ENCODE results near the gene MAPK12.

DNA sequence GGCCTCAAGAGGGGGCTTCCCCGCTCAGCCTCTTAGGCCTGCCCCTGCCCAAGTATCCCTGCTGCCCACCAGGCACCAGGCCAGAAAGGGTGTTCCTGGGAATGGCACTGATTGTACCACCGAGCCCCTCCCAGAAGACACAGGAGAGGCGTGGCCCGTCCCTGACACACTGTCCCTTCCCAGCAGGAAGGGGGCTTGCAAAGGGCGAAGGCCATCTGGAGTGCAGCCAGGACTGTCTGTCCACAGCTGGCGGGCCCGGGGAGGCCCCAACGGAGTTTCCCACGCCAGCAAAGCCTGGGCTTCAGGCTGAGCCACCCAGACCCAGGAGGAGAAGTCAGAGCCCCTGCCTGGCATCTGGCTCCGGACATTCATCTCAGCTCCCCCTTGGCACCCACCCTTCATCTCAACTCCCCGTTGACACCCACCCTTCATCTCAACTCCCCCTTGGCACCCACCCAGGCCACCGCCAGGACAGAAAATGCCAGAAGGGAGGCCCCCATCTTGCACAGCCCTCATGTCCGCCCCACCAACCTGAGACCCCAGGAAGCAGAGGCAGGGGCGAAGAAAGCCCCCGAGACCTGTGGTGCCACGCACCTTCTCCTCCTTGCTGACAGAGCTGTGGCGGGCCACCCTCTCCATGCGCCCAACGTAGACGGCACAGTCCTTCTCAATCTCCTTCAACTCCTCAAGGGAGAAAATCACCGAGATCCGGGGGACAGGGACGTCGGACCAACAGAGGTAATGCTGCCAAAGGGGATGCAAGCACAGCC lies 36.1 kb downstream of the MAPK12 start:
- TF ChIP-seq NFIC (IDR thresholded peaks at IDR 0.05; ENCODE audit: low read depth, low read length) (no peak), SMC3 (IDR thresholded peaks at IDR 0.05; ENCODE audit: borderline replicate concordance, low read length) (no peak), POLR2AphosphoS5 (IDR thresholded peaks at IDR 0.05; ENCODE audit: low read length) (no peak), EZH2 (IDR thresholded peaks at IDR 0.05; ENCODE audit: borderline replicate concordance, control insufficient read depth, low read depth, low read length) (no peak), SUZ12 (IDR thresholded peaks at IDR 0.05; ENCODE audit: unreplicated experiment) (no peak), MTA2 (IDR thresholded peaks at IDR 0.05; ENCODE audit: low read depth) (no peak), ATF7 (IDR thresholded peaks at IDR 0.05; ENCODE audit: low read depth) (no peak), CEBPB (IDR thresholded peaks at IDR 0.05; ENCODE audit: borderline replicate concordance in 1 of 2, low read depth in 2 of 2, low read length in 2 of 2) (no peak), CTCF (IDR thresholded peaks at IDR 0.05 in 2 of 3, conservative IDR thresholded peaks at IDR 0.05 in 1 of 3; ENCODE audit: control insufficient read depth in 2 of 3, extremely low read depth in 1 of 3, insufficient read depth in 1 of 3, low read depth in 3 of 3, low read length in 3 of 3) (no peak)
